Mammary epithelial cell (primary cell): Measurements from ENCODE around the gene RGP1.

Source experiments
- EZH2 ChIP-seq: IDR thresholded peaks from 2 replicates; pipeline ENCODE4 v1.6.1; 2012; ENCODE audit warnings: low read length, inconsistent platforms, borderline replicate concordance
- TF ChIP-seq, protein P1 (sequence below), 2 donors: IDR thresholded peaks in 1 of 2; conservative IDR thresholded peaks in 1 of 2; 2 replicates each; pipeline ENCODE4 v1.5.1; 2011 to 2012; ENCODE audit warnings: inconsistent platforms in 2 of 2, low read length in 2 of 2, mild to moderate bottlenecking in 2 of 2, control low read depth in 1 of 2, low read depth in 1 of 2; ENCODE audit not compliant: insufficient read depth in 1 of 2; ENCODE audit errors: extremely low read depth in 1 of 2

DNA sequence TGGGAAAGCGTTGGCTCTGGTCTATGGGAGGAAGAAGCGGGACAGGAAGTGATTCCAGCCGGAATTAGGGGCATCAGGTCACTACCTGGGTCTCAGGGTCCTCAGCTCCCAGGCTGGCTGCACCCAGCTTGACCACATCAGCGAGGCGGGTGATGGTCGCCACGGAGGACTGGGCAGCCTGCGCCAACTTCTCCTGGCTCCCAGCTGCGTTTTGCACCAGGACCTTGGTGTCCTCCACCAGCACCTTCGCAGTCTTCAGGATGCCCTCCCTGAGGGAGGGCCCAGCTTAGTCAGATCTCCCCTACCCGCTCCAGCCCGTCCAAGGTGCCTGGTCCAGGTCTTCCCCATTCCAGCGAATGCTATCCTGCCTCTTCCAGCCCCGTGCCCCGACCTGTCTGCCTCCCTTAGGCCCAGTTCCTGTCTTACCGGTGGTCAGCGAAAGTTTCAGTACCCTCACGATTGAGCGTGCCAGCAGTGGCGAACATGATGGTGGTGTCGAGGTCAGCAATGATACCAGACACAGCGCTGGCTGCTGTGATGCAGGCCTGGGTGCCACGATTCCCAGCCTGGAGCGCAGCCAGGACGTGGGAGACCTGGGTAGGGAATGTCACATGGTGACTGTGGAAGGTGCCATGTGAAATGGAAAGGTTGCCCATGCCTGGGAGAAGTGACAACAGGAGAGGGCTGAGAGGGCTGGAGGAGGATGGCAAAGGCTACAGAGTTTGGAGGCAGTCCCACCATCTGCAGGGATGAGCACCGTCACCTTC is 45.0 kb upstream of the RGP1 start:
- TF ChIP-seq, protein P1, sequence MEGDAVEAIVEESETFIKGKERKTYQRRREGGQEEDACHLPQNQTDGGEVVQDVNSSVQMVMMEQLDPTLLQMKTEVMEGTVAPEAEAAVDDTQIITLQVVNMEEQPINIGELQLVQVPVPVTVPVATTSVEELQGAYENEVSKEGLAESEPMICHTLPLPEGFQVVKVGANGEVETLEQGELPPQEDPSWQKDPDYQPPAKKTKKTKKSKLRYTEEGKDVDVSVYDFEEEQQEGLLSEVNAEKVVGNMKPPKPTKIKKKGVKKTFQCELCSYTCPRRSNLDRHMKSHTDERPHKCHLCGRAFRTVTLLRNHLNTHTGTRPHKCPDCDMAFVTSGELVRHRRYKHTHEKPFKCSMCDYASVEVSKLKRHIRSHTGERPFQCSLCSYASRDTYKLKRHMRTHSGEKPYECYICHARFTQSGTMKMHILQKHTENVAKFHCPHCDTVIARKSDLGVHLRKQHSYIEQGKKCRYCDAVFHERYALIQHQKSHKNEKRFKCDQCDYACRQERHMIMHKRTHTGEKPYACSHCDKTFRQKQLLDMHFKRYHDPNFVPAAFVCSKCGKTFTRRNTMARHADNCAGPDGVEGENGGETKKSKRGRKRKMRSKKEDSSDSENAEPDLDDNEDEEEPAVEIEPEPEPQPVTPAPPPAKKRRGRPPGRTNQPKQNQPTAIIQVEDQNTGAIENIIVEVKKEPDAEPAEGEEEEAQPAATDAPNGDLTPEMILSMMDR (conservative IDR thresholded peaks at IDR 0.05 in 1 of 2, IDR thresholded peaks at IDR 0.05 in 1 of 2; ENCODE audit: extremely low read depth in 1 of 2, insufficient read depth in 1 of 2, low read depth in 1 of 2, low read length in 2 of 2), result no peak
- TF ChIP-seq EZH2, result no peak
